Measurements from ENCODE around the gene ARAF.

Gene ARAF

DNA sequence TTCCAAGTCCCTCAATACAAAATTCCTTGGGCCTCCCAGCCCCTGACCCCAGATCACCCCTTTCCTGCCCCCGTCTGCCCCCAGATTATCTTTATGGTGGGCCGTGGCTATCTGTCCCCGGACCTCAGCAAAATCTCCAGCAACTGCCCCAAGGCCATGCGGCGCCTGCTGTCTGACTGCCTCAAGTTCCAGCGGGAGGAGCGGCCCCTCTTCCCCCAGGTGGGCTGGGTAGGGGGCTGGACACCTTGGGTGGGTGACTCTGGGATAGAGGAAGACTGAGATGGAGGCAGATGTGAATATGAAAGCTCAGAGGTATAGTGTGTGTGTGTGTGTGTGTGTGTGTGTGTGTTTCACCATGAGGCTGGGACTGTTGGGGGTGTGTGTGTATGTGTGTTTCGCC is 9.8 kb downstream of the ARAF start:
- no peak for ATAC-seq
- TF ChIP-seq TCF4 (CRISPR knock-in tag; IDR thresholded peaks at IDR 0.05; ENCODE audit: borderline replicate concordance) = no peak
- TF ChIP-seq, protein P1, sequence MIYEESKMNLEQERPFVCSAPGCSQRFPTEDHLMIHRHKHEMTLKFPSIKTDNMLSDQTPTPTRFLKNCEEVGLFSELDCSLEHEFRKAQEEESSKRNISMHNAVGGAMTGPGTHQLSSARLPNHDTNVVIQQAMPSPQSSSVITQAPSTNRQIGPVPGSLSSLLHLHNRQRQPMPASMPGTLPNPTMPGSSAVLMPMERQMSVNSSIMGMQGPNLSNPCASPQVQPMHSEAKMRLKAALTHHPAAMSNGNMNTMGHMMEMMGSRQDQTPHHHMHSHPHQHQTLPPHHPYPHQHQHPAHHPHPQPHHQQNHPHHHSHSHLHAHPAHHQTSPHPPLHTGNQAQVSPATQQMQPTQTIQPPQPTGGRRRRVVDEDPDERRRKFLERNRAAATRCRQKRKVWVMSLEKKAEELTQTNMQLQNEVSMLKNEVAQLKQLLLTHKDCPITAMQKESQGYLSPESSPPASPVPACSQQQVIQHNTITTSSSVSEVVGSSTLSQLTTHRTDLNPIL (CRISPR knock-in tag; IDR thresholded peaks at IDR 0.05; ENCODE audit: low read depth) = no peak
- TF ChIP-seq, protein P2, sequence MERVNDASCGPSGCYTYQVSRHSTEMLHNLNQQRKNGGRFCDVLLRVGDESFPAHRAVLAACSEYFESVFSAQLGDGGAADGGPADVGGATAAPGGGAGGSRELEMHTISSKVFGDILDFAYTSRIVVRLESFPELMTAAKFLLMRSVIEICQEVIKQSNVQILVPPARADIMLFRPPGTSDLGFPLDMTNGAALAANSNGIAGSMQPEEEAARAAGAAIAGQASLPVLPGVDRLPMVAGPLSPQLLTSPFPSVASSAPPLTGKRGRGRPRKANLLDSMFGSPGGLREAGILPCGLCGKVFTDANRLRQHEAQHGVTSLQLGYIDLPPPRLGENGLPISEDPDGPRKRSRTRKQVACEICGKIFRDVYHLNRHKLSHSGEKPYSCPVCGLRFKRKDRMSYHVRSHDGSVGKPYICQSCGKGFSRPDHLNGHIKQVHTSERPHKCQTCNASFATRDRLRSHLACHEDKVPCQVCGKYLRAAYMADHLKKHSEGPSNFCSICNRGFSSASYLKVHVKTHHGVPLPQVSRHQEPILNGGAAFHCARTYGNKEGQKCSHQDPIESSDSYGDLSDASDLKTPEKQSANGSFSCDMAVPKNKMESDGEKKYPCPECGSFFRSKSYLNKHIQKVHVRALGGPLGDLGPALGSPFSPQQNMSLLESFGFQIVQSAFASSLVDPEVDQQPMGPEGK (CRISPR knock-in tag; IDR thresholded peaks at IDR 0.05; ENCODE audit: borderline replicate concordance) = no peak
- no peak for TF ChIP-seq GLIS3 (CRISPR knock-in tag; IDR thresholded peaks at IDR 0.05)
- TF ChIP-seq ZFP3 (CRISPR knock-in tag; IDR thresholded peaks at IDR 0.05) = no peak
- no peak for TF ChIP-seq ESRRG (CRISPR knock-in tag; IDR thresholded peaks at IDR 0.05)
- no peak for TF ChIP-seq TOX (CRISPR knock-in tag; IDR thresholded peaks at IDR 0.05; ENCODE audit: borderline replicate concordance)
- TF ChIP-seq, protein P3, sequence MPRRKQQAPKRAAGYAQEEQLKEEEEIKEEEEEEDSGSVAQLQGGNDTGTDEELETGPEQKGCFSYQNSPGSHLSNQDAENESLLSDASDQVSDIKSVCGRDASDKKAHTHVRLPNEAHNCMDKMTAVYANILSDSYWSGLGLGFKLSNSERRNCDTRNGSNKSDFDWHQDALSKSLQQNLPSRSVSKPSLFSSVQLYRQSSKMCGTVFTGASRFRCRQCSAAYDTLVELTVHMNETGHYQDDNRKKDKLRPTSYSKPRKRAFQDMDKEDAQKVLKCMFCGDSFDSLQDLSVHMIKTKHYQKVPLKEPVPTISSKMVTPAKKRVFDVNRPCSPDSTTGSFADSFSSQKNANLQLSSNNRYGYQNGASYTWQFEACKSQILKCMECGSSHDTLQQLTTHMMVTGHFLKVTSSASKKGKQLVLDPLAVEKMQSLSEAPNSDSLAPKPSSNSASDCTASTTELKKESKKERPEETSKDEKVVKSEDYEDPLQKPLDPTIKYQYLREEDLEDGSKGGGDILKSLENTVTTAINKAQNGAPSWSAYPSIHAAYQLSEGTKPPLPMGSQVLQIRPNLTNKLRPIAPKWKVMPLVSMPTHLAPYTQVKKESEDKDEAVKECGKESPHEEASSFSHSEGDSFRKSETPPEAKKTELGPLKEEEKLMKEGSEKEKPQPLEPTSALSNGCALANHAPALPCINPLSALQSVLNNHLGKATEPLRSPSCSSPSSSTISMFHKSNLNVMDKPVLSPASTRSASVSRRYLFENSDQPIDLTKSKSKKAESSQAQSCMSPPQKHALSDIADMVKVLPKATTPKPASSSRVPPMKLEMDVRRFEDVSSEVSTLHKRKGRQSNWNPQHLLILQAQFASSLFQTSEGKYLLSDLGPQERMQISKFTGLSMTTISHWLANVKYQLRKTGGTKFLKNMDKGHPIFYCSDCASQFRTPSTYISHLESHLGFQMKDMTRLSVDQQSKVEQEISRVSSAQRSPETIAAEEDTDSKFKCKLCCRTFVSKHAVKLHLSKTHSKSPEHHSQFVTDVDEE (CRISPR knock-in tag; IDR thresholded peaks at IDR 0.05) = no peak
- TF ChIP-seq ZNF8 (CRISPR knock-in tag; IDR thresholded peaks at IDR 0.05) = no peak
- TF ChIP-seq ZC3H10 (CRISPR knock-in tag; IDR thresholded peaks at IDR 0.05) = no peak
- TF ChIP-seq ARNTL (CRISPR knock-in tag; IDR thresholded peaks at IDR 0.05; ENCODE audit: borderline replicate concordance, low read depth) = no peak
- TF ChIP-seq, protein P4, sequence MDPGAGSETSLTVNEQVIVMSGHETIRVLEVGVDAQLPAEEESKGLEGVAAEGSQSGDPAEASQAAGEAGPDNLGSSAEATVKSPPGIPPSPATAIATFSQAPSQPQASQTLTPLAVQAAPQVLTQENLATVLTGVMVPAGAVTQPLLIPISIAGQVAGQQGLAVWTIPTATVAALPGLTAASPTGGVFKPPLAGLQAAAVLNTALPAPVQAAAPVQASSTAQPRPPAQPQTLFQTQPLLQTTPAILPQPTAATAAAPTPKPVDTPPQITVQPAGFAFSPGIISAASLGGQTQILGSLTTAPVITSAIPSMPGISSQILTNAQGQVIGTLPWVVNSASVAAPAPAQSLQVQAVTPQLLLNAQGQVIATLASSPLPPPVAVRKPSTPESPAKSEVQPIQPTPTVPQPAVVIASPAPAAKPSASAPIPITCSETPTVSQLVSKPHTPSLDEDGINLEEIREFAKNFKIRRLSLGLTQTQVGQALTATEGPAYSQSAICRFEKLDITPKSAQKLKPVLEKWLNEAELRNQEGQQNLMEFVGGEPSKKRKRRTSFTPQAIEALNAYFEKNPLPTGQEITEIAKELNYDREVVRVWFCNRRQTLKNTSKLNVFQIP (CRISPR knock-in tag; IDR thresholded peaks at IDR 0.05; ENCODE audit: borderline replicate concordance, low read depth) = no peak
- TF ChIP-seq, protein P5, sequence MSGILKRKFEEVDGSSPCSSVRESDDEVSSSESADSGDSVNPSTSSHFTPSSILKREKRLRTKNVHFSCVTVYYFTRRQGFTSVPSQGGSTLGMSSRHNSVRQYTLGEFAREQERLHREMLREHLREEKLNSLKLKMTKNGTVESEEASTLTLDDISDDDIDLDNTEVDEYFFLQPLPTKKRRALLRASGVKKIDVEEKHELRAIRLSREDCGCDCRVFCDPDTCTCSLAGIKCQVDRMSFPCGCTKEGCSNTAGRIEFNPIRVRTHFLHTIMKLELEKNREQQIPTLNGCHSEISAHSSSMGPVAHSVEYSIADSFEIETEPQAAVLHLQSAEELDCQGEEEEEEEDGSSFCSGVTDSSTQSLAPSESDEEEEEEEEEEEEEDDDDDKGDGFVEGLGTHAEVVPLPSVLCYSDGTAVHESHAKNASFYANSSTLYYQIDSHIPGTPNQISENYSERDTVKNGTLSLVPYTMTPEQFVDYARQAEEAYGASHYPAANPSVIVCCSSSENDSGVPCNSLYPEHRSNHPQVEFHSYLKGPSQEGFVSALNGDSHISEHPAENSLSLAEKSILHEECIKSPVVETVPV (CRISPR knock-in tag; IDR thresholded peaks at IDR 0.05) = no peak
- TF ChIP-seq ZNF565 (CRISPR knock-in tag; conservative IDR thresholded peaks at IDR 0.05; ENCODE audit: low read depth) = no peak
- no peak for TF ChIP-seq ZFP30 (CRISPR knock-in tag; IDR thresholded peaks at IDR 0.05)
- TF ChIP-seq RARB (CRISPR knock-in tag; IDR thresholded peaks at IDR 0.05) = no peak
- no peak for TF ChIP-seq OSR1 (CRISPR knock-in tag; IDR thresholded peaks at IDR 0.05)
- TF ChIP-seq CSDC2 (CRISPR knock-in tag; IDR thresholded peaks at IDR 0.05) = no peak

DNA sequence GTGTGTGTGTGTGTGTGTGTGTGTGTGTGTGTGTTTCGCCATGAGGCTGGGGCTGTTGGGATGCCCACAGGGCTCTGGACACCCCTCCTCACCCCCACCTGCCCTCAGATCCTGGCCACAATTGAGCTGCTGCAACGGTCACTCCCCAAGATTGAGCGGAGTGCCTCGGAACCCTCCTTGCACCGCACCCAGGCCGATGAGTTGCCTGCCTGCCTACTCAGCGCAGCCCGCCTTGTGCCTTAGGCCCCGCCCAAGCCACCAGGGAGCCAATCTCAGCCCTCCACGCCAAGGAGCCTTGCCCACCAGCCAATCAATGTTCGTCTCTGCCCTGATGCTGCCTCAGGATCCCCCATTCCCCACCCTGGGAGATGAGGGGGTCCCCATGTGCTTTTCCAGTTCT is 10.2 kb downstream of the ARAF start:
- no peak for ATAC-seq
- TF ChIP-seq BACH2 (CRISPR knock-in tag; IDR thresholded peaks at IDR 0.05; ENCODE audit: borderline replicate concordance) (no peak), ZNF8 (CRISPR knock-in tag; IDR thresholded peaks at IDR 0.05) (no peak), PPARA (CRISPR knock-in tag; IDR thresholded peaks at IDR 0.05; ENCODE audit: borderline replicate concordance) (no peak), ZFP30 (CRISPR knock-in tag; IDR thresholded peaks at IDR 0.05) (no peak), TOX (CRISPR knock-in tag; IDR thresholded peaks at IDR 0.05; ENCODE audit: borderline replicate concordance) (no peak), SNAI2 (CRISPR knock-in tag; IDR thresholded peaks at IDR 0.05) (no peak), GLIS3 (CRISPR knock-in tag; IDR thresholded peaks at IDR 0.05) (no peak), OSR1 (CRISPR knock-in tag; IDR thresholded peaks at IDR 0.05) (no peak), RARB (CRISPR knock-in tag; IDR thresholded peaks at IDR 0.05) (no peak)
- TF ChIP-seq, protein P5 (CRISPR knock-in tag; IDR thresholded peaks at IDR 0.05) = no peak
- TF ChIP-seq, protein P1 (CRISPR knock-in tag; IDR thresholded peaks at IDR 0.05; ENCODE audit: low read depth) = no peak
- TF ChIP-seq, protein P2 (CRISPR knock-in tag; IDR thresholded peaks at IDR 0.05; ENCODE audit: borderline replicate concordance) = no peak

Measured in SK-N-SH treated with all-trans-retinoic acid at 6 μM for 48 hours (cell line).